G401.6 (cell line): ENCODE measurements around the gene INTS1.
"Not testable (repeated sequence)": the region's sequence is repeated elsewhere in the genome, so short reads cannot be mapped to it uniquely, and the experiment has no call there.

Source experiments
- FAIRE-seq: peaks from 2 replicates; lab custom pipeline; 2012; peaks lifted over from hg19 to GRCh38; lab: Jason Lieb, UNC

The INTS1 gene

DNA sequence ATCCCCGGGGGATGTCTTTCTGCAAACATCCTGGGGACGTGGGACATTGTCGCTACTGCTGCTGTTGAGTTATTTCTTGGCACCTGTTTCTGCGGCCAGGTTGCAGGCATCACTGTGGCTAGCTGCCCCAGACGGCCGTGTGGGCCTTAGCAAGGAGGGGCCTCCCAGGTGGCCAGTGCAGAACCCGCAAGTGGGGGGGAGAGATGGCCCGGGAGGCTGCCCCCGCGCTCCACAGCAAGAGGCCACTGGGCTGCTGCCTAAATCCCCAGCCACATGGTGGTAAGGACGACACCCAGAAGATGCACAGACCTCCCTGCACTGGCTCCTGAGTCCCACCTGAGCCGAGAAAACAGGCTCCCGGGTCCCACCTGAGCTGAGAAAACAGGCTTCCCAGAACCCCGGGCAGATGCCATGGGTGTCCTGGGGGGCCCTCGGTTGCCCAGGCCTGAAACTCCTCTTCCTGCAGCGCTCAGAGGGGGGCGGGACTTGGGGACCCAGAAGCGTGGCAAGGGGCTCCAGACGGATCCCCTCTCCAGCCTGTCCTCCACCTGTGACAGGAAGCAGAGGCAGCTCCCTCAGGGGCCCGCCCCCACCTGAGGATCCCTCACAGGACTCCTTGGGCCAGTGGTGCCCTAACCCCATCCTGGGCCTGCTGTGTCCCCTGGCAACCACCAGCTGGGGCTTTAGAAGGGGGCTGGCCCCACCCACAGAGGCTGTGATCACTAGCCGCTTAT is 25.4 kb upstream of the INTS1 start:
- FAIRE-seq, result no peak

DNA sequence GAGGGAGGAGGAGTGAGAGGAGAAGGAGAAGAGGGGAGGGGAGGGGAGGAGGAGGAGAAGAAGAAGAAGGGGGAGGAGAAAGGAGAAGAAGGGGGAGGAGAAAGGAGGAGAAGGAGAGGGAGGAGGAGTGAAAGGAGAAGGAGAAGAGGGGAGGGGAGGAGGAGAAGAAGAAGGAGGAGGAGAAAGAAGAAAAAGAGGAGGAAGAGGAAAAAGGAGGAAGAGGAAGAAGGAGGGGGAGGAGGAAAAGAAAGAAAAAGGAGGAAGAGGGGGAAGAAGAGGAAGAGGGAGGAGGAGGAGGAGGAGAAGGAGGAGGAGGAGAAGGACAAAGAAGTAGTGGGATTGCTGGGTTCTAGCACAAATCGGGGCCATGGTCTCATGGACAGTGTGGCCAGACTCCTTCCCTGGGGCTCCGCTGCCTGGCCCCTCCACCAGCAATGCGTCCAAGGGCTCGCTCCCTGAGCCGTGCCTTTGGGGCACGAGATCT is 22.1 kb upstream of the INTS1 start:
- FAIRE-seq, result no peak

DNA sequence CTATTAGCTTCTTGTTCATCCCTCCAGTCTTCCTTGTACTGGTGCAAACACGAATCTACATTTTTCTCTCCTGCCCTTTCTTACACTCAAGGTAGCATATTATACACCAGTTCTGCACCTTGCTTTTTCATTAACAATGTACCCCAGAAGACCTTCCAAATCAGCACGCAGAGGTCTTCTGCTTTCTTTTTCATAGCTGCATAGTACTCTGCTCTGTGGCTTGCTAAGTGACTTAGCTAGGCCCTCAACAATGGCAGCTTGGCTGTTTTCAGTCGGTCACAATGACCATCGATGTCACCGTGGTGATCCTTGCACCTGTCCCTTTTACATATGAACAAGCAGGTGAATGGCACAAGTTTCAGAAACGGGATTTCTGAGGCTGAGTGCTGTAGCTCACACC is 21.2 kb upstream of the INTS1 start:
- FAIRE-seq, result no peak

DNA sequence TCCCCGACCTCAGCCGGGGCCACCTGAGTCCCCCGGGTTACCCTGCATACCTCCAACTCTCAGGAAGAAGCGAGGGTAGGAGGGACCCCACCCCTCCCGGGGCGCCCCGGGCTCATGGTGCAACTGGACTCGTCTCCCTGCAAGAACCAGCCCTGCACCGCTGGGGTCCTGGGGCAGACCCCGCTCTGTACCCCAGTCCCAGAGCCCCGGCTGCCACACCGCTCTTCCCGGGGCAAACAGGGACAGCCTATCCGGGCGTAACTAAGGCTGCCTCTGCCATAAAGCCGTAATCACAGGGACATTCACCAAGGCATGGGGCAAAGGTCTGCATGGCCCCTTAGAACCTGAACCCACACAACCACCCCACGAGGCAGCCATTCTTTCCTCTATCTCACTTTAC is 19.7 kb upstream of the INTS1 start:
- FAIRE-seq, result no peak

DNA sequence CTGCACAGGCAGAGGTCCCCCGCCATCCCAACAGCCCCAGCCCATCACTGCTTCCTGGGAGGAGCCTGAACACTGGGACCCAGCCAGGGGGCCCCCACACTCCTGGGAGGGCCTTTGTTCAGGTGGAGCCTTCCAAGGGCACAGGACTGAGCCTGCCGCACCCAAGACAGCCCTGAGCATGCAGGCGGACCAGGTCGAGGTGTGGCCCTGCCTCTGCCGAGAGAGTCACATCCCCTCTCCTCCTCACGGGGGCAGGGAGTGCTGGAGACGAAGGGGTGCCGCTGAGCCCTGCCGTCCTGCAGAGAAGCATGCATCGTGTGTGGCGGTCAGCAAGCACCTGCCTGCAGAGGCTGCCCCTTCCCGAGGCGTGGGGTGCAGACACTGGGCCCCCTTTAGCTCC is 19.0 kb upstream of the INTS1 start:
- no peak for FAIRE-seq

DNA sequence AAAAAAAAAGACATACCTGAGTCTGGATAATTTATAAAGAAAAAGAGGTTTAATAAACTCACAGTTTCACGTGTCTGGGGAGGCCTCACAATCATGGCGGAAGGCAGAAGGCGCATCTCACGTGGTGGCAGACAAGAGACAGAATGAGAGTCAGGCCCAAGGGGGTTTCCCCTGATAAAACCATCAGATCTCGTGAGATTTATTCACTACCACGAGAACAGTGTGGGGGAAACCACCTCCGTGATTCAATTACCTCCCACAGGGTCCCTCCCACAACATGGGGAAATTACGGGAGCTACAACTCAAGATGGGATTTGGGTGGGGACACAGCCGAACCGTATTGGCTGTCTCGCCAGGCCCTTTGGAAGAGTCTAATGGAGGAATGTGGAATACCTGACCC is 17.3 kb upstream of the INTS1 start:
- no peak for FAIRE-seq

DNA sequence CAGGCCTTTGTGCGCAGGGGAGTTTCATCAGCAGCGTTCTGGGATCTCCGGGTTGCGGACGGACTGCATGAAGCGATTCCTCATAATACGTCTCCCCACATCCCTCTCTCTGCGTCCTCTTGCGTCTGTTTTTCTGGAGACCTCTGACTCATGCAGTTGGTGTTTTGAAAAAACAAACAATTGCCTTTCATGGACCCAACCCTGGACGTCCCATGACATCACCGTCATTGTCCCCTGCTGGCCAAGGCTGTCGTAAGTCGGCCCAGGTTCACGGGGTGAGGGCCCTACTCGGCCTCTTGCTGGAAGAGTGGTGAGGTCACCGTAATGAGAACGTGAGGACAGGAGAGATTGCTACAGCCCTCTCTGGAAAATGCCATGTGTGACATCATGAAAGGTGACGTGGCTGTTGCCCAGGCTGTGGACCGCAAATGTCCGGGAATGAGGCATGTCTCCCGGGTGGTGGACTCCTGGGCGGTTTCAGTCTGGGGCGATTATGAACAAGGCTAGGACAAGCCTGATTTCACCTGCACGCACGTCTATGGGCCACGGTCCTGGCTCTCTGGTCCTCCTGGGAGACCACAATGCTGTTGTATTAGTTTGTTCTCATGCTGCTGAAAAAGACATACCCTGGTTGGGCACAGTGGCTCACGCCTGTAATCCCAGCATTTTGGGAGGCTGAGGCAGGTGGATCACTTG is 16.5 kb upstream of the INTS1 start:
- FAIRE-seq, result no peak

DNA sequence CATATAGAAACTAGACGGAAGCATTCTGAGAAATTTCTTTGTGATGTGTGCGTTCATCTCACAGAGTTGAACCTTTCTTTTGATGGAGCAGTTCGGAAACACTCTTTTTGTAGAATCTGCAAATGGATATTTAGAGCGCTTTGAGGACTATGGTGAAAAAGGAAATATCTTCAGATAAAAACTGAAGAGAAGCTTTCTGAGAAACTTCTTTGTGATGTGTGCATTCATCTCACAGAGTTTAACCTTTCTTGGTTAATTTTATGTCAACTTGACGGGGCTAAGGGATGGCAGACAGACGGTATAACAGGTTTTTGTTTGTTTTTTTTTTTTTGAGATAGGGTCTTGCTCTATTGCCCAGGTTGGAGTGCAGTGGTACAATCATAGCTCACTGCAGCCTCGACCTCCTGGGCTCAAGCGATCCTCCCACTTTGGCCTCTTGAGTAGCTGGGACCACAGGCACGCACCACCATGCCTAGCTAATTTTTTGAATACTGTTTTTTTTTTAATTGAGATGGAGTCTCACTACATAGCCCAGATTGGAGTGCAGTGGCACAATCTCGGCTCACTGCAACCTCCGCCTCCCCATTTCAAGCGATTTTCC is 15.2 kb upstream of the INTS1 start:
- FAIRE-seq, result not testable (repeated sequence)

DNA sequence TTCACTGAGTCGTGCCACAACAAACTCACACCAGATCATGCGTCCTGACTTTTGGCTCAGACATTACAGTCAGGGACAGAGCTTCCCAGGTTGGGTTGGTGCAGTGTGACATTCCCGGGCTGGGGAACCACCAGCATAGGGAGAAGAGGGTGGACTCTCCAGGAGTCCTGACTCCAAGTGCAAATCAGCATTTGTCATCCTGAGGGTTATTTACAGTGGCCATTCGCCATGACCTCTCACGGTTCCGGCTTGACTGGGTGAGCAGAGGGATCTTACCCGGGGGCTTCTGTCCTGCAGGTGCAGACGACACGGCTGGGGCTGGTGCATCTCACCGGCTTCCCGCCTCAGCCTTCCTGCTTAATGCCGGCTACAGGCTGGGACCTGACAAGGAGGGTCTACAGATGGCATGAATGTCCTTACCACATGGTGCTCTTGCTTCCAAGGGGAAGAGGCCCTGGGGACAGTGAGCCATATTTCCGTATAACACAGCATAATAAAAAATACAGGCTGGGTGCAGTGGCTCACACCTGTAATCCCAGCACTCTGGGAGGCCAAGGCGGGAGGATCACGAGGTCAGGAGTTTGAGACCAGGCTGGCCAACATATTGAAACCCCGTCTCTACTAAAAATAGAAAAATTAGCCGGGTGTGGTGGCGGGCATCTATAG is 12.5 kb upstream of the INTS1 start:
- FAIRE-seq, result no peak

DNA sequence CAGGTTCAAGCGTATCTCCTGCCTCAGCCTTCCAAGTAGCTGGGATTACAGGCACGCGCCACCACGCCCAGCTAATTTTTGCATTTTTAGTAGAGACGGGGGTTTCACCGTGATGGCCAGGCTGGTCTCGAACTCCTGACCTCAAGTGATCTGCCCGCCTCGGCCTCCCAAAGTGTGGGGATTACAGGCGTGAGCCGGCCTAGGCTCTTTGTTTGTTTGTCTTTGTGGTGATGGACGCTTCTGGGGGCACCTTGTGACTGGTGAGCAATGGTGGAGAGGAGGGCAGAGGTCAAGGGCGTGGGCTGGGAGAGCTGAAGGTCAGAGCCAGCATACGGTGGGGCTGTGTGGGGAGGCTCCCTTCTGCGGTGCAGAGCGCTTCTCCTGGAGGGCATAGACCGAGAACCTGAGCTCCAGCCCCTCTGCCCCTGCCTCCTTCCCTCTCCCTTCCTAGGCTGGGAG is 11.3 kb upstream of the INTS1 start:
- FAIRE-seq, result not testable (repeated sequence)

DNA sequence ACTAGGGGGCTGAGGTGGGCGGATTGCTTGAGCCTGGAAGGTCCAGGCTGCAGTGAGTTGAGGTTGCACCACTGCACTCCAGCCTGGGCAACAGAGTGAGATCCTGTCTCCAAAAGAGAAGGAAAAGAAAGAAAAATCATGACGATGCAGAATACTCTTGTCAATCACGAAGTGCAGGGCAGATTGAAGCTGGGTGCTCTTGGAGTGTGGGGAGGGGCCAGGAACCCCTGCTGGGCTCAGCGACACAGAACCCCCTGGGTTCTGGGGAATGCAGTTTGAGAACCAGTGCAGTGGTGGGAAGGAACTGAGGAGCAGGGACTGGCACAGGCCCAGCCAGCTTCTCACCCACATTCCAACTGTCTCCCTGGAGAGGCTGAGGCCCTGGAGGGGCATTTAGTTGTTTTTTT is 10.8 kb upstream of the INTS1 start:
- no peak for FAIRE-seq

DNA sequence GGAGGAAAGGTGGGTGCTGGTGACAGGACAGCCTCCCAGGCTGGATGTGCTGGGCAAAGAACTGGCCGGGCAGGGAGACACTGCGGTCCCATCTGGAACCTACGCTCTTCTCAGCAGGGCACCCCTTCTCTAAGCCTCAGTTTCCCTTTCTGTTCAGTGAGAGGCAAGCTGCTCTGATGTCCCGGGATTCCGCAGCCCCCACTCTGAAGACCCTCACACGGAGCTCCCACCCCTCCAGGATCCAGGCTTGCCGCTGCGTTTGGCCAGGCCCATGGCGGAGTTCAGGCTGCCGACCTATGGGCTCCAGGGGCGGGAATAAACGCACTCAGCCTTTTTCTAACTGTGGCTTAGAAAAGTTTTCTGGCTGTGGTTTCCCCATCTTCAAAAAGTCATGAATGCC is 10.2 kb upstream of the INTS1 start:
- FAIRE-seq, result no peak

DNA sequence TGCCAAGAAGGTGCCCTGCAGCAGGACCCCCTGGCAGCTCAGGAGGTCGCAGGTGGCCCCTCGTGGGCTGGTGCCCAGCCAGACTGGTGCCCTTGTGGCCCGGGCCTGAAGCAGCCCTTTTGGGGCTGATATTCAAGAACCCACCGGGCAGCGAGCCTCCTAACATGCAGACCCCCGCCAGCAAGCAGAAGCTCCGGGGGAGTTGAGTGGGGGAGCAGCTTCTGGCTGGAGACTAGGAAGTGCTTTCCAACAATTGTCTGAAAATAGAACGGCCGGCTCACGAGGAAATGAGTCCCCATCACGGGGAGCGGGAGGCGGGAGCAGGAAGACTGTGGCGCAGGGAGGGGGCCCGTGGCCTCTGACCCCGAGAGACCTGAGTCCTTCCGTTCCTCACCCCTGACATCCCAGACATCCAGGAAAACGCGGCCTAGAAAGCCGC is 9.5 kb upstream of the INTS1 start:
- no peak for FAIRE-seq

DNA sequence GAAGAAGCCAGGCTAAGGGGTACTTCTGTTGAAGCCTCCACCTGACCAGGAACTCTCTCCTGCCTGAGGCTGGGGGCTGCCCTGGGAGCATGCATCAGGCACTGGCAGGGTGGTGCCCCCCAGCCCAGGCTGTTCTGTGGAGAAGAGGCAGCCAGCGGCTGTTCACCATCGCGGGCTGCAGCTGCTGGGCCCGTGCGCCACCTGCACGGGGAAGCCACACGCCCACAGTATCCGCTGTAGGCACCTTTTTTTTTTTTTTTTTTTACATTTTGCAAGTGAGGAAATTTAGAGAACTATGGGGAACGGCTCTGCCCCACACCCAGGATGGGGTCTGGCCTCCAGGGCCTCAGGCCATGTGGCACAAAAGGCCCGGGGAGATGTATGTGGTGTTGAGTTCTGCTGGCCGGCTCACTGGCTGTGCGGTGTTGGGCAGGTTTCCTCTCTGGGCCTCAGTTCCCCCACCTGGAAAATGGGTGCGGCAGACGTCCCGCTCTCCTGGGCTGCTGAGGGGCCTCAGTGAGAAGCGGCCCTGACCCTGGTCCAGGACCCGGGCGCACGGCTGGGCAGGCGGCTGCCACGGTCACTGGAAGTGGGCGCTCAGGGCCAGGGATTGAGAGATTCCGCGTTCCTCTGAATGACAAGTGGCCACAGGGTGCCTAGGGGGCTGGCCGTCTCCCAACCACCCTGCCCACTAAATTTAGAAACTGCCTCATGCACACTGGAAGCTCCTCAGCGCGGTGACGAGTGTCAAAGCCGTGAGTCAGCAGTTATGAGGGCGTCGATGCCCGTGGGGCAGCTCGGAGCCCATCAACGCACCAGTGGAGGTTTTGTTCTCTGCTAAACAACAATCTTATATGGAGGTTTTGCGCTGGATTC is 8.8 kb upstream of the INTS1 start:
- no peak for FAIRE-seq

DNA sequence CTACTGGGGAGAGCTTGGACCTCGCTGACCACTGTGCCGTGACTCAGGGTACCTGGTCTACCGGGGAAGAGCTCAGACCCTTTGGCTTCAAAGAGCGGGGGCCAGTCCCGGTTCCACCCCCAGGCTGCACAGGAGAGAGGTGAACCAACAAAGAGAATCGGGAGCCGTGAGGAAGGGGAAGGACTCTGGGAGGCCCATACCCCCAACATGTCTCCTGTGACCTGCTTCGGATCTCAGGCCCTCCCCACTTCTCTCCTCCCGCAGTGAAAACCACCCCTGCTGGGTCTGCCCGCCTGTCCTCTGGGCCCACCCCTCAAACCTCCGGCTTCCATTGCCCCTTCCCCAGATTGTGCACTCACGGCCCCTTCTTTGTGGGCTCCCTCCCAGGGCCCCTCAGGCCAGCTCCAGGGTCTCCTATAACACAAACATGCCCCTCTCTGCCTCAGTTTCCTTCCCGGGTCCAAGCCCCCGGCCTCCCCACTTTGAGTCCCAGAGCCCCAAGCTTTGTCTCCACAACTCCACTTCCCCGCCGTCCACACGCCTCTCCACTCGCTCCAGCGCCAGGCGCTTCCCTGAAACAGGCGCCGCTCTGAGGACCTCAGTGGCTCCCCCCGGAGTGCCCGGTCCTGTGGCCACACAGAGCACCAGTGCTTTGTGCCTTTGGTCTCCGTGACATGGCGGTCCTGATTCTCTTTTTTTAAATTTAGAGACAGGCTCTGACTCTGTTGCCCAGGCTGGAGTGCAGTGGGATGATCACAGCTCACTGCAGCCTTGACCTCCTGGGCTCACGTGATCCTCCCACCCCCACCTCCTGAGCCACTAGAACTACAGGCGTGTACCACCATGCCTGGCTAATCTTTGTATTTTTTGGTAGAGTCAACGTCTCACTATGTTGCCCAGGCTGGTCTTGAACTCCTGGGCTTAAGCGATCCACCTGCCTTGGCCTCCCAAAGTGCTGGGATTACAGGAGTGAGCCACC is 7.5 kb upstream of the INTS1 start:
- FAIRE-seq, result no peak

DNA sequence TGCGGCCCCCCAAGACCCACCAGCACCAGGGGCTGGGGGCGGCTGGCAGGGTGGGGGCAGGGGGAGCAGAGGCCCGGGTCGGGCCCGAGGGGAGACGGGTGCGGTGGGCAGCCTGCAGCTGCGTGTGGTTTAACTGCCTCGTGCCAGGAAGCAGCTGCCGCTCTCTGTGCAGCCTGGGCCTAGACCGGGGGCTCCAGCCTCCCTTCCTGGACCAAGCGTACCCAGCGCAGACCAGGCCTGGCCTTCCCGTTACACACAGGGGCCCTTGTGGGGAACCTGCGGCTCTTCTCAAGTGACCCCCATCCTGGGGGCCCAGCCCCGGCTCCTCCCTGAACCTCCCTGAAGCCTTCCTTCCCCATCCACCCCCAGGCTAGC is 6.6 kb upstream of the INTS1 start:
- FAIRE-seq, result no peak

DNA sequence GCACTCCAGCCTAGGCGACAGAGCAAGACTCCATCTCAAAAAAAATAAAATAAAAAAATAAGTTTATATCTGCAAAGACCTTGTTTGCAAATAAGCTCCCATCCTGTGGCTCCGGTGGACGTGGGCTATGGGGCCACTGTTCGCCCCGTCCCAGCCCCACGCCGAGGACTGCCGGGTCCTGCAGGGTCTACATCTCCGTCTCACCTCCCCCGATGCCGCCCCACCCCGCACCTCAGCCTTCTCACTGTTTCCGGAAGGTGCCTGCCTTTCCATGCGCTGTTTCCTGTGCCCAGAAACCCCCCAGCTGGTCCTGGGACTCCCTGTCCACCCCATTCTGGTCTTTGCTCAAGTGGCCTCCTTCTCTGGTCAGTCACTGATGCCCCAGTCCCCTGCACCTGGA is 5.0 kb upstream of the INTS1 start:
- no peak for FAIRE-seq

DNA sequence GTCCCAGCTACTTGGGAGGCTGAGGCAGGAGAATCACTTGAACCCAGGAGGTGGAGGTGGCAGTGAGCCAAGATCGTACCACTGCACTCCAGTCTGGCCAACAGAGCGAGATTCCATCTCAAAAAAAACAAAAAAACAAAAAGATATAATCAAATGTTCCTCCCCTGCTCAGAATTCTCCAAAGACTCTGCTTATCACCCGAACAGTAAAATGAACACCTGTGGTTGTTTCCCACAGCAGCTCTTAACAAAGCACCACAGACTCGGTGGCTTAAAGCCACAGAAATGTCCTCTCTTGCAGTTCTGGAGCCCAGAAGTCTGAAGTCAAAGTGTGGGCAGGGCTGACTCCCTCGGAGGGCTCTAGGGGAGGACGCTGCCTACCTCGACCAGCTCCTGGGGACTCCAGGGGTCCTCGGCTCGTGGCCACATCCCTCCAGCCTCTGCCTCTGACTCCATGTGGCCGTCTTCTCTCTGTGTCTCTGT is 4.1 kb upstream of the INTS1 start:
- no peak for FAIRE-seq

DNA sequence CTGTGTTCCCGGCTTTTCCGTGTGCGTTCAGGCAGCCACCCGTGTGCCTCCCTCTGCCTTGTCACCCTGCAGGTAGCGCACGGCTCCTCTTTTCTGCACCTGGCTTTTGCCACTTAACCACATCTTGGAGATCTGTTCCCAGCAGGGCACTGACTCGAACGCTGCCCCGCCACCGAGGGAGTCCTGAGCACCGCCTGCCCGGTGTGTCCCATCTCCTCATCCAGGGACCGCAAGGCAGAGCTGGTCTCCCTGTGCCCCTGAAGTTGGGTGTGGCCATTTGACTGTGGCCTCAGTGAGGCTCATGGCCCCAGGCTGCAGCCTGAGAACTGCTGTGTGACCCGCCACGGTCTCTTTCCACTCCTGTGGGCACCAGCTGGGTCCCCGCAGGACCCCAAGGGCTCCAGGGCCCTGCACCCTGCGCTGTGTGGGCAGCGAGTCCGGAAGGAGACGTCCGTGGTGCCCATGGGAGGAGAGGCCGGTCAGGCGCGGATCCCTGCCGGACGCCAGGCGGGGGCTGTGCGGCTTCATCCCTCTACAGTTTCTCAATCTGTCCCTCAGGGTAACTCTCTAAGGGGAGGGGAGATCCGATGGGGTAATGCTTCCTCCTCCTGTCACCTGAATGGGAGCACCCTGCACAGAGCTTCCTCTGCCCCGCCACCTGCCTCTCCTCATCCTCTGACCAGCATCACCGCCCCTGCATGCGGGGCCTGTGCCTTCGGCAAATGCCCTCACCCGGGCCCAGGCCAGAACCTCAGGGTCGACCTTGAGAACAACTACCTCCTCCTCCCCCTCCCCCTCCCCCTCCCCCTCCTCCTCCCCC is 1.8 kb upstream of the INTS1 start:
- no peak for FAIRE-seq

DNA sequence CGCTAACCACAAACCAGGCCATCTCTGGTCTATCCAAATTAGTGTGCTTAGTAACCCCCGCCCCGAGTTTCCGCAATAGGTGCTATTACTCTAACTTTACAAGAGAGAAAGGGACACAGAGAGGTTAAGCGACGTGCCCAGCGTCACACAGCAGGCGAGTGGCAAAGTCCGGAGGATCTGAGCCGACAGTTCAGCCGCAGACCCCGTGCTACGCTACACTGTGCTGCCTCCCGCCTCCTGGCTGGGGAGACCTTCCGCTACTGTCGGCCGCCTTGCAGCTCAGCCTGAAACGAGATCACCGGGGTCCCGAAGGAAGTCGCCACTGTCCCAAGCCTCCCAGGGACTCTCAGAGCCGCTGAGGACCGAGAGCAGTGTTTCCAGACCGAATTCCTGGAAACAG is 799 bp downstream of the INTS1 start:
- no peak for FAIRE-seq
